Activated T-helper 17 cell treated with anti-CD3 and anti-CD28 coated beads, Interleukin-2, amount 50 U/mL, for 72 hours (primary cell): Measurements from ENCODE around the gene OR5K3. TPM values are rescaled to one million over a fixed set of nuclear protein-coding genes. Genes with fewer than 3 reads are reported as not detected.
A peak's percentile ranks its signal among the peaks of the same experiment; 100 is the strongest.

Experiments
- ATAC-seq: fragments of 150-1000 bp; cut with Tn5 transposase; replicated peaks from 2 replicates; pipeline ENCODE4 v1.10.0; 2021; ENCODE audit warnings: mild to moderate bottlenecking, moderate library complexity
- H3K27ac Mint-ChIP-seq: one replicate; pipeline ENCODE4 v1.8.0; 2022; ENCODE audit warnings: mixed read lengths
- H3K27me3 Mint-ChIP-seq: one replicate; pipeline ENCODE4 v1.8.0; 2022; ENCODE audit warnings: mixed read lengths
- H3K36me3 Mint-ChIP-seq: one replicate; pipeline ENCODE4 v1.8.0; 2022; ENCODE audit warnings: low read depth, mild to moderate bottlenecking, mixed read lengths
- H3K4me1 Mint-ChIP-seq: one replicate; pipeline ENCODE4 v1.8.0; 2022; ENCODE audit warnings: mixed read lengths
- H3K4me3 Mint-ChIP-seq: one replicate; pipeline ENCODE4 v1.8.0; 2022; ENCODE audit warnings: mild to moderate bottlenecking, mixed read lengths
- H3K9me3 Mint-ChIP-seq: one replicate; pipeline ENCODE4 v1.8.0; 2022; ENCODE audit warnings: mixed read lengths
- total RNA-seq, 2 donors: library from RNA; stranded (reverse); gene quantifications; one replicate each; pipeline ENCODE4 v1.2.3, GENCODE V29; 2022

OR5K3 gene
- not detected for total RNA-seq

DNA sequence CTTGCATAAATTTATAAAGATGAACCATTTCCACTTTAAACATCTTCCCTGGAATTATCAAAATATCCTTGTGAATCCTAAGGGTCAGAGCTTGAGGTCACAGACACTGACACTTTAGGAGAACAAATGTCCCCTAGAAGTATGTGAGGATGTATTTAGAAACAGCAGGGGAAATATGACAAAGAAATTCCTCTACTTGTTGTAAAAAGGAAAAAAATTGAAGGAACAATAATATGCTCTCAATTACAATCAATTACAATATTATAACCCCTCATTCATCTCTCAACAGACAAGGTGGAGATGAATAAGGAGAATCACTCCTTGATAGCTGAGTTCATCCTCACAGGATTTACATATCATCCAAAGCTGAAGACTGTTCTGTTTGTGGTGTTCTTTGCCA is at the start of gene OR5K3:
Gene OR5K3, plus strand, starts transcription at position 301 of the 400 bp plus-strand sequence. Its CDS starts 0 bp downstream, at position 301.
- no peaks in the 10 kb centered on the region for H3K36me3 Mint-ChIP-seq
- H3K27me3 Mint-ChIP-seq: peaks cover 3% of the 10 kb centered on the region
- no peak for ATAC-seq
- no peak within 1 kb of the TSS for H3K4me3 Mint-ChIP-seq
- H3K27ac Mint-ChIP-seq: no peak within 1 kb of the TSS
- no peaks in the 10 kb centered on the region for H3K9me3 Mint-ChIP-seq
- H3K4me1 Mint-ChIP-seq: no peaks in the 10 kb centered on the region

GRCh38 chr3:98341758-98342157 is 48.7 kb upstream of the OR5K3 start:
- H3K4me3 Mint-ChIP-seq: no peak overlapping the region
- peaks cover 5% of the 10 kb centered on the region for H3K4me1 Mint-ChIP-seq
- H3K9me3 Mint-ChIP-seq: no peaks in the 10 kb centered on the region
- no peaks in the 10 kb centered on the region for H3K27me3 Mint-ChIP-seq
- H3K36me3 Mint-ChIP-seq: no peaks in the 10 kb centered on the region
- H3K27ac Mint-ChIP-seq: no peak overlapping the region
- ATAC-seq: no peak

DNA sequence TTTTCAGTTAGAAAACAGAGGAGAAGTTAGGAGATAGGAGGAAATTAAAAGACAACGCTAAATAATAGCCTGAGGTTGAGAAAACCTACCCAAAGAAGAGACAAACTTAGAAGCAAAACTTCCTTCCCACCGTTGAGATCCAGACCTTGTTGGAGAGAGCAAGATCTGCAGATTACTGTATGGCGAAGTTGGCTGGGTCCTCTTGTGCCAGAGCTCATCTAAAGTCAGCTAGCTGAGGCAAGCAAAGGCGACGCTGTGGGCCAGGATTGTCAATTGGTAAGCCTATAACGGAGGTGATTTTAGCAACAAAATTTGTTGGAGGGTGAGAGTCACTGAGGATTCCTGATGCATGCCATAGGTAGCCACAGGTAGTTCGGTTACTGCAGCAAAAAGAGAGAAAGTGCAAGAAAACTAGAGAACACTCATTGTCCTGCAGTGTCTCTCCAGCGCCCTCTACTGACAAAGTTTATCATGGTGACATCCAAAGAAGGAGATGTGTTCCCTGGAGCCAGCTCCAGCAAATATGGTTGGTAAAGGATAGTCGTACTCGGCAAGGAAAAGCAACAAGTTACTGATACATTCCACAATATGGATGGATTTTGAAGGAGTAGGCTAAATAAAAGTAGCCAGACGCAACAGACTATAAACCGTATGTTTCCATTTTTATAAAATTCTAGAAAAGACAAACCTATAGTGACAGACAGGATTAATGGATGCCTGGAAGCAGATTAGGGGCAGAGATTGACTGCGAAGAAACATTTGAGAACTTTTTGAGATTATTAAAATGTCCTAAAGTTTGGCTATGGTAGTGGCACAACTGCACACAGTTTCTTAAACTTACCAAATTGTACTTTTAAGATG is 46.6 kb upstream of the OR5K3 start:
- no peak for ATAC-seq
- Mint-ChIP-seq H3K27ac (no peak overlapping the region), H3K9me3 (no peaks in the 10 kb centered on the region), H3K27me3 (no peaks in the 10 kb centered on the region), H3K4me1 (peaks cover 5% of the 10 kb centered on the region), H3K36me3 (no peaks in the 10 kb centered on the region), H3K4me3 (no peak overlapping the region)

- no peaks in the 10 kb centered on the region for H3K4me1 Mint-ChIP-seq
- no peak overlapping the region for H3K4me3 Mint-ChIP-seq
Observed at GRCh38 chr3:98350082-98350481, 40.4 kb upstream of the OR5K3 start.

DNA sequence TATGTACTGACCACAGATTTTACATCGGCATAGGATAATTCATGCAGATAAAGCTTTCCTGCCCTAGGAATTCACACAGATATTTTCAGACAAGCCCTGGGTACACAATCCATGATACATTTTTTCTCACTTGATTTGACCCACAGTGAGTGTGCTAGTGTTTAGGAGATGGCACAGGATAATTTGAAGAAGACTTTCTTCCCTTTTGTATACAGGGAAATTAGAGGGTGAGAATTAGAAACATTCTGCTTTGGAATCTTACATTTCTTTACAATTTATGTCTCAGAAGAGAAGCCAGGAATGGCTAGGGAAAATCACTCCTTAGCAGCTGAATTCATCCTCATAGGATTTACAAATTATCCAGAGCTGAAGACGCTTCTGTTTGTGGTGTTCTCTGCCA is 36.9 kb upstream of the OR5K3 start, which contains the start of gene OR5K4:
Gene OR5K4, plus strand, starts transcription at position 301 of the 400 bp plus-strand sequence. Its CDS starts 0 bp downstream, at position 301.
- peaks cover 5% of the 10 kb centered on the region for H3K9me3 Mint-ChIP-seq
- no peaks in the 10 kb centered on the region for H3K4me1 Mint-ChIP-seq
- H3K27ac Mint-ChIP-seq: no peak within 1 kb of the TSS
- ATAC-seq: no peak
- peaks cover 4% of the 10 kb centered on the region for H3K27me3 Mint-ChIP-seq
- no peak within 1 kb of the TSS for H3K4me3 Mint-ChIP-seq
- no peaks in the 10 kb centered on the region for H3K36me3 Mint-ChIP-seq

More at GRCh38 chr3:98350082-98350481, 40.4 kb upstream of the OR5K3 start:
- no peaks in the 10 kb centered on the region for H3K27me3 Mint-ChIP-seq
- no peaks in the 10 kb centered on the region for H3K9me3 Mint-ChIP-seq
- H3K36me3 Mint-ChIP-seq: no peaks in the 10 kb centered on the region
- H3K27ac Mint-ChIP-seq: no peak overlapping the region
- no peak for ATAC-seq

DNA sequence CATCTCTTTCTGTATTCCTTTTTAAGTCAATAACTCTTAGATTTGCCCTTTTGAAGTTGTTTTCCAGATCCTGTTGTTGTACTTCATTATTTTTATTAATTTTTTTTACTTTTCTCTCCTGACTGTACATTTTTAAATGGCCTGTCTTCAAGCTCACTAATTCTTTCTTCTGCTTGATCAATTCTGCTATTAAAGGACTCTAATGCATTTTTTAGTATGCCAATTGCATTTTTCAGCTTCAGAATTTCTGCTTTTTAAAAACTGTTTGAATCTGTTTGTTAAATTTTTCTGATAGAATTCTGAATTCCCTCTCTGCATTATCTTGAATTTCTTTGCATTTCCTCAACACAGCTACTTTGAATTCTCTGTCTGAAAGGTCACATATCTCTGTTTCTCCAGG is 31.2 kb upstream of the OR5K3 start:
- no peaks in the 10 kb centered on the region for H3K4me1 Mint-ChIP-seq
- H3K27me3 Mint-ChIP-seq: peaks cover 4% of the 10 kb centered on the region
- no peaks in the 10 kb centered on the region for H3K36me3 Mint-ChIP-seq
- ATAC-seq: no peak
- H3K9me3 Mint-ChIP-seq: peaks cover 24% of the 10 kb centered on the region
- no peak overlapping the region for H3K27ac Mint-ChIP-seq
- H3K4me3 Mint-ChIP-seq: no peak overlapping the region

GRCh38 chr3:98359993-98360675 is 30.3 kb upstream of the OR5K3 start:
- Mint-ChIP-seq H3K4me1 (no peaks in the 10 kb centered on the region), H3K36me3 (no peaks in the 10 kb centered on the region), H3K9me3 (peaks cover 24% of the 10 kb centered on the region), H3K27ac (no peak overlapping the region), H3K4me3 (no peak overlapping the region), H3K27me3 (peaks cover 4% of the 10 kb centered on the region)
- ATAC-seq: peak; percentile 72

- H3K27me3 Mint-ChIP-seq: peaks cover 4% of the 10 kb centered on the region
- peaks cover 27% of the 10 kb centered on the region for H3K9me3 Mint-ChIP-seq
- no peak for ATAC-seq
- no peak overlapping the region for H3K27ac Mint-ChIP-seq
- no peak overlapping the region for H3K4me3 Mint-ChIP-seq
- H3K36me3 Mint-ChIP-seq: no peaks in the 10 kb centered on the region
- H3K4me1 Mint-ChIP-seq: no peaks in the 10 kb centered on the region
Observed at GRCh38 chr3:98360681-98361080, 29.8 kb upstream of the OR5K3 start.

DNA sequence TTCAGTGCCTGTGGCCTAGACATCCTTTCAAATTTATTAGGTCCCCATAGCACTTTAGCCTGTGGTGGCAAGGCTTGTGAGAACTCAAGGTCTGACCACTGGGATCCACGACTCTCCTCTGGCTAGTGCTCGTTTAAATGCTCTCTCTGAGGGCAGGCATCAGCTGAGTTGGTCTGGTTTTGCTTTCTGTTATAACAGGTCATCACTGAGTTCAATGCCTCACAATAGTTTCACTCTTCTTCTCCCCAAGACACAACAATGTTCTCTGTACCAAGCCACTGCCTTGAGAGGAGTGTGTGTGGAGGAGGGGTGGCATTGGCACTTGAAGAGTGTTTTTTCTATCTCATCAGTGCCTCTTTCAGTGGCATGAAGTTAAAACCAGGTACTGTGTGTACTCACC is 29.2 kb upstream of the OR5K3 start:
- Mint-ChIP-seq H3K27ac (no peak overlapping the region), H3K27me3 (peaks cover 4% of the 10 kb centered on the region), H3K36me3 (no peaks in the 10 kb centered on the region), H3K9me3 (peaks cover 28% of the 10 kb centered on the region), H3K4me3 (no peak overlapping the region), H3K4me1 (no peaks in the 10 kb centered on the region)
- peak; percentile 24 for ATAC-seq

DNA sequence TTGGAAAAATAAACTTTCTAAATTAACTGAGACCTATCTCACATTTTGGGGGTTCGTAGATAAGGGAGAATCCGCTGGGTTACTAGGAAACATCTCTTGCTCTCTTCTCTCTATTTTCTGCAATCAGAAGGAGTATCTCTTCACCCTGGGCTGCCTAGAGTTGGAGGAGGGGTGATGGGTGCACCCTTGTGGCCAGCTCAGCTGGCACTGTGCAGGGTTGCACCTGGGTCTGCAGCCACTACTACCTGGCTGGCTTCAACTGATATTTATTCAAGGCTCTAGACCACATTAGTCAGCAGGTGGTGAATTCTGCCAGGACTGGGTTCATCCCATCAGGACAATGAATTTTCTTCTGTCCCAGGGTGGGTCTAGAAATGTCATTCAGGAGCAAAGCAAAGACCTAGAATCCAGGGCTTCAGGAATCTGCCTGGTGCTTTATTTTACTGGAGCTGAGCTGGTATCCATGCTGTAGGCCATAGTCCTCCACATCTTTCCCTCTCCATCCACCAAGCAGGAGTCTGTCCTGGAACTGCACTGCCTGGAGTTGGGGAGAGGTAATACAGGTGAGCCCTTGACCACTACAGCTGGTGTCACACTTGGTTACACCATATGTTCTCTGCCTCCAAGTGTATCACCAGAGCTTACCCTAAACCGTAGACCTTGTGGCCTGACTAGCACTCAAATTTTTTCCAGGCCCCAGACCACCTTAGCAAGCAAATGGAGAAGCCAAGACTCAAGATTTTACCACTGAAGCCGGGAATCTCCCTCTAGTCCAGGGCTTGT is 22.8 kb upstream of the OR5K3 start:
- H3K27me3 Mint-ChIP-seq: no peaks in the 10 kb centered on the region
- no peak for ATAC-seq

DNA sequence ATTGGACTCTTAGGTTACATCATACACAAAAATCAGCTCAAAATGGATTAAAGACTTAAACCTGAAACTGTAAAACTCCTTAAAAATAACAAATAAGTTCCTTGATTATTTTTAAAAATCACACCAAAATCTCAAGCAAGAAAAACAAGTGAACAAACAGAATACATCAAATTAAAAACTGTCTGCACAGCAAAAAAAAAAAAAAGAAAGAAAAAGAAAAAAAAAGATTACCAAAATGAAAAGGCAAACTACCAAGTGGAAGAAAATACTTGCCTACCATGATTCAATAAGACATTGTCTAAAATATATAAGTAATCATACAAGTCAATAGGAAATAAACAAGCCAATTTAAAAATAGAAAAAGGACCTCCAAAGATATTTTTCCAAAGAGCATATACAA is 19.3 kb upstream of the OR5K3 start:
- no peak for ATAC-seq
- H3K36me3 Mint-ChIP-seq: no peaks in the 10 kb centered on the region
- H3K27ac Mint-ChIP-seq: no peak overlapping the region
- no peaks in the 10 kb centered on the region for H3K4me1 Mint-ChIP-seq
- H3K9me3 Mint-ChIP-seq: peaks cover 7% of the 10 kb centered on the region
- no peak overlapping the region for H3K4me3 Mint-ChIP-seq
- H3K27me3 Mint-ChIP-seq: no peaks in the 10 kb centered on the region

More for the DNA sequence above, 22.8 kb upstream of the OR5K3 start:
- Mint-ChIP-seq H3K9me3 (peaks cover 11% of the 10 kb centered on the region), H3K36me3 (no peaks in the 10 kb centered on the region), H3K4me1 (no peaks in the 10 kb centered on the region), H3K4me3 (no peak overlapping the region), H3K27ac (no peak overlapping the region)

DNA sequence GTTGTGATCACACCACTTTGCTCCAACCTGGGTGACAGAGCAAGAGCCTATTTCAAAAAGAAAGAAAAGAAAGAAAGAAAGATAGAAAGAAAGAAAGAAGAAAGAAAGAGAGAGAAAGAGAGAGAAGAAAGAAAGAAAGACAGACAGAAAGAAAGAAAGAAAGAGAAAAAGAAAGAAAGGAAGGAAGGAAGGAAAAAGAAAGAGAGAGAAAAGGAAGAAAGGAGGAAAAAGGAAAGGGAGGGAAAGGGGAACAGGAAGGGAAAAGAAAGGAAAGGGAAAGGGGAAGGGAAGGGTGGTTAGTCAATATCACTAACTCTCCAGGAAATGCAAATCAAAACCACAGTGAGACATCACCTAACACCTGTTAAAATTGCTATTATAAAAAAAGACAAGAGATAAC is 18.6 kb upstream of the OR5K3 start:
- H3K27ac Mint-ChIP-seq: no peak overlapping the region
- no peak overlapping the region for H3K4me3 Mint-ChIP-seq
- no peak for ATAC-seq
- no peaks in the 10 kb centered on the region for H3K27me3 Mint-ChIP-seq
- peaks cover 7% of the 10 kb centered on the region for H3K9me3 Mint-ChIP-seq
- no peaks in the 10 kb centered on the region for H3K4me1 Mint-ChIP-seq
- no peaks in the 10 kb centered on the region for H3K36me3 Mint-ChIP-seq

GRCh38 chr3:98372445-98372844 is 18.0 kb upstream of the OR5K3 start:
- H3K27ac Mint-ChIP-seq: no peak overlapping the region
- no peaks in the 10 kb centered on the region for H3K4me1 Mint-ChIP-seq
- H3K9me3 Mint-ChIP-seq: peaks cover 6% of the 10 kb centered on the region
- no peak for ATAC-seq
- H3K27me3 Mint-ChIP-seq: no peaks in the 10 kb centered on the region
- no peaks in the 10 kb centered on the region for H3K36me3 Mint-ChIP-seq
- H3K4me3 Mint-ChIP-seq: no peak overlapping the region

DNA sequence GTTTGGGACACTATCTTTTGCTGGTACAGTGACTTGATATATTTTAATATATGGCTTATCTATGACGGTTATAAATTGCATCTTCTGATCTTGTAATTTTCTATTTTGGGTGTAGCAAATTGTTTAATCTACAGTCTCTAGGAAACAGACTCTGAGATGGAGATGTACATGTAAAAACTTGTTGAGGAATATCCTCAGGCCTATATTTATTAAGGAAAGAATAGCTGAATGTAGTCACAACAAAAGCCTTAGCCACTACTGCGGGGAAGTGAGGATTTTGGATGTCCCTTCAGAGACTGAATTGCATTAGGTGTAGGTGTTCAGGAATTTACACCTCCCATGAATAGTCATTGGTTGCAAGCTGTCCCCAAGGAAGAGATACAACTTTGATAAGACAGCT is 13.8 kb upstream of the OR5K3 start:
- no peak for ATAC-seq
- H3K36me3 Mint-ChIP-seq: no peaks in the 10 kb centered on the region
- H3K27ac Mint-ChIP-seq: no peak overlapping the region
- H3K9me3 Mint-ChIP-seq: no peaks in the 10 kb centered on the region
- no peaks in the 10 kb centered on the region for H3K27me3 Mint-ChIP-seq
- no peak overlapping the region for H3K4me3 Mint-ChIP-seq
- H3K4me1 Mint-ChIP-seq: no peaks in the 10 kb centered on the region
